Vagina (tissue), 2 donors: Measurements from ENCODE around the gene PDE10A. TPM values are rescaled to one million over a fixed set of nuclear protein-coding genes. Genes with fewer than 3 reads are reported as not detected.

Source experiments
- DNase-seq, 2 donors: peaks; one replicate each; pipeline ENCODE4 v3.0.0-alpha.2; 2017; ENCODE audit errors: extremely low spot score in 2 of 2
- H3K27ac ChIP-seq: fragments of 200-600 bp; sonication (generic); one replicate; pipeline ENCODE4 v1.5.1; 2019
- H3K27me3 ChIP-seq: fragments of 200-600 bp; sonication (generic); one replicate; pipeline ENCODE4 v1.5.1; 2019
- H3K36me3 ChIP-seq, 2 donors: fragments of 200-600 bp; sonication (generic); one replicate each; pipeline ENCODE4 v1.5.1; 2017 to 2019
- H3K4me1 ChIP-seq: fragments of 200-600 bp; sonication (generic); one replicate; pipeline ENCODE4 v1.5.1; 2019
- H3K4me3 ChIP-seq, 2 donors: fragments of 200-600 bp; sonication (generic); 1 replicate in 1 of 2; 2 replicates in 1 of 2; pipeline ENCODE4 v1.5.1; 2016 to 2019
- H3K9me3 ChIP-seq: fragments of 200-600 bp; sonication (generic); one replicate; pipeline ENCODE4 v1.5.1; 2019
- POLR2A ChIP-seq, 2 donors: fragments of 450-650 bp; IDR thresholded peaks; one replicate each; pipeline ENCODE4 v1.6.1; 2017; ENCODE audit warnings: antibody characterized with exemption in 2 of 2, mild to moderate bottlenecking in 2 of 2, moderate library complexity in 2 of 2
- POLR2AphosphoS5 ChIP-seq, 2 donors: sonication (generic); formaldehyde crosslinking; IDR thresholded peaks; one replicate each; pipeline ENCODE4 v1.9.0; 2017; ENCODE audit warnings: antibody characterized with exemption in 2 of 2, mild to moderate bottlenecking in 2 of 2, low read depth in 1 of 2; ENCODE audit not compliant: insufficient read depth in 1 of 2
- intact Hi-C: fragments of 100-400 bp; cut with DNase I; formaldehyde crosslinking; loops from one replicate; pipeline ENCODE4 v1.15.1; 2023
- total RNA-seq: library from RNA; depleted of rRNA; stranded (reverse); fragments of >200 nt; gene quantifications from one replicate; pipeline ENCODE4 v1.2.3, GENCODE V29; 2016
- TF ChIP-seq, protein P1 (sequence below), 3 experiments: fragments of 450-650 bp in 2 of 3; fragments of 200-600 bp in 1 of 3; sonication (generic) in 1 of 3; IDR thresholded peaks; one replicate each; pipeline ENCODE4 v1.5.1; 2017 to 2019; ENCODE audit warnings: antibody characterized with exemption in 3 of 3, mild to moderate bottlenecking in 2 of 3, moderate library complexity in 2 of 3

Gene PDE10A
- 15.0 TPM for total RNA-seq

DNA sequence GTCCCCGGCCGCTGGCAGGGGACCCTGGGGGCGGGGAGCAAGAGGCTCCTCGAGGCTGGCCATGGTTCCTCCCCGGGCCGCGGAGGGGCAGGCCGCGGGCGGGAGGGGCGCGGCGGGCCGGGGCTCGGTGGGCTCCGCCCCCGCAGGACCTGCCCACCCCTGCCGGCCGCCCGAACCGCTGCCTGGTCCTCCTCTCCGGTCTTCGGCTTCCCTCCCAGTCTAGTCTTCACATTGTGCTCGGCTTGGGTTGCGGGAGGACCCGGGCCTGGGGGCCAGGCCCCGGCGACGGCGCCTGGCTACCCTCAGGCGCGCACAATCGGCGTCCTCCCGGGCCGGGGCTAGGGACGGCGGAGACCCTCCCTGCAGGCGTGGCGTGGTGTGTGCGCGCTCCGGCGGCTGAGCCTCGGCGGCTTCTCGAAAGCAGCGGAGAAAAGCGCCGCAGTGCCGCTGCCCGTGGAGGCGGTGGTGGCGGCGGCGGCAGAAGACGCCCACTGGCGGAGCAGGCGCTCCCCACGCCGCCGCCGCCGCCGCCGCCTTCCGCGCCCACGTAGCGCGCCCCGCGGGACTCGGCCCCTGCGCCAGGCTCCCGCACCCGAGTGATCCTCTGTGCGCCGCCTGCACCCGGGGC is at the start of gene PDE10A:
Gene PDE10A (minus strand): TSS at position 493 of the 628 bp plus-strand sequence. CDS start 430 bp downstream, at position 63.
- intact Hi-C loops, result no loop called here
- Histone ChIP-seq H3K27me3 (no peaks in the 10 kb centered on the region), H3K27ac (peak within 1 kb of the TSS; percentile 56), H3K36me3 (no peaks in the 10 kb centered on the region), H3K9me3 (no peaks in the 10 kb centered on the region), H3K4me1 (peaks cover 21% of the 10 kb centered on the region), H3K4me3 (peak within 1 kb of the TSS; percentile 55 to 62)
- TF ChIP-seq, protein P1, sequence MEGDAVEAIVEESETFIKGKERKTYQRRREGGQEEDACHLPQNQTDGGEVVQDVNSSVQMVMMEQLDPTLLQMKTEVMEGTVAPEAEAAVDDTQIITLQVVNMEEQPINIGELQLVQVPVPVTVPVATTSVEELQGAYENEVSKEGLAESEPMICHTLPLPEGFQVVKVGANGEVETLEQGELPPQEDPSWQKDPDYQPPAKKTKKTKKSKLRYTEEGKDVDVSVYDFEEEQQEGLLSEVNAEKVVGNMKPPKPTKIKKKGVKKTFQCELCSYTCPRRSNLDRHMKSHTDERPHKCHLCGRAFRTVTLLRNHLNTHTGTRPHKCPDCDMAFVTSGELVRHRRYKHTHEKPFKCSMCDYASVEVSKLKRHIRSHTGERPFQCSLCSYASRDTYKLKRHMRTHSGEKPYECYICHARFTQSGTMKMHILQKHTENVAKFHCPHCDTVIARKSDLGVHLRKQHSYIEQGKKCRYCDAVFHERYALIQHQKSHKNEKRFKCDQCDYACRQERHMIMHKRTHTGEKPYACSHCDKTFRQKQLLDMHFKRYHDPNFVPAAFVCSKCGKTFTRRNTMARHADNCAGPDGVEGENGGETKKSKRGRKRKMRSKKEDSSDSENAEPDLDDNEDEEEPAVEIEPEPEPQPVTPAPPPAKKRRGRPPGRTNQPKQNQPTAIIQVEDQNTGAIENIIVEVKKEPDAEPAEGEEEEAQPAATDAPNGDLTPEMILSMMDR (IDR thresholded peaks at IDR 0.05), result no peak
- TF ChIP-seq POLR2A (IDR thresholded peaks at IDR 0.05), result no peak
- no peak for TF ChIP-seq POLR2AphosphoS5 (IDR thresholded peaks at IDR 0.05; ENCODE audit: insufficient read depth in 1 of 2, low read depth in 1 of 2)
- DNase-seq, result no peak

DNA sequence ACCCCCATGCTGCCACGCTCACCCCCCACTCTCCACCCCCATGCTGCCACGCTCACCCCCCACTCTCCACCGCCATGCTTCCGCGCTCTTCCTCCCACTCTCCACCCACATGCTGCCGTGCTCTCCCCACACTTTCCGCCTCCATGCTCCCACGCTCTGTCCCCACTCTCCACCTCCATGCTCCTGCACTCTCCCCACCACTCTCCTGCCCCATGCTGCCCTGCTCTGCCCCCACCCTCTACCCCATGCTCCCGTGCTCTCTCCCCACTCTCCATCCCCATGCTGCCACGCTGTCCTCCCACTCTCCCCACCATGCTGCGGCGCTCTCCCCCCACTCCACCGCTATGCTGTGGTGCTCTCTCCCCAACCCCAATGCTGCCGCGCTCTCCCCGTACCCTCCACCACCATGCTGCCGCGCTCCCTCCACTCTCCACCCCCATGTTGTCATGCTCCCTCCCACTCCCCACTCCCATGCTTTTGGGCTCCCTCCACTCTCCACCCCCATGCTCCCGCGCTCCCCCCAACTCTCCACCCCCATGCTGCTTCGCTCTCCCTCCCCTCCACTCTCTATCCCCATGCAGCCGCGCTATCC is 46.0 kb upstream of the PDE10A start:
- Histone ChIP-seq H3K9me3 (no peaks in the 10 kb centered on the region), H3K27ac (no peak overlapping the region), H3K27me3 (no peaks in the 10 kb centered on the region), H3K4me1 (peaks cover 3% of the 10 kb centered on the region), H3K36me3 (no peaks in the 10 kb centered on the region), H3K4me3 (no peak overlapping the region)
- no peak for TF ChIP-seq POLR2AphosphoS5 (IDR thresholded peaks at IDR 0.05; ENCODE audit: insufficient read depth in 1 of 2, low read depth in 1 of 2)
- TF ChIP-seq POLR2A (IDR thresholded peaks at IDR 0.05), result no peak
- TF ChIP-seq, protein P1 (IDR thresholded peaks at IDR 0.05), result no peak
- DNase-seq, result no peak
- intact Hi-C loops, result no loop called here

DNA sequence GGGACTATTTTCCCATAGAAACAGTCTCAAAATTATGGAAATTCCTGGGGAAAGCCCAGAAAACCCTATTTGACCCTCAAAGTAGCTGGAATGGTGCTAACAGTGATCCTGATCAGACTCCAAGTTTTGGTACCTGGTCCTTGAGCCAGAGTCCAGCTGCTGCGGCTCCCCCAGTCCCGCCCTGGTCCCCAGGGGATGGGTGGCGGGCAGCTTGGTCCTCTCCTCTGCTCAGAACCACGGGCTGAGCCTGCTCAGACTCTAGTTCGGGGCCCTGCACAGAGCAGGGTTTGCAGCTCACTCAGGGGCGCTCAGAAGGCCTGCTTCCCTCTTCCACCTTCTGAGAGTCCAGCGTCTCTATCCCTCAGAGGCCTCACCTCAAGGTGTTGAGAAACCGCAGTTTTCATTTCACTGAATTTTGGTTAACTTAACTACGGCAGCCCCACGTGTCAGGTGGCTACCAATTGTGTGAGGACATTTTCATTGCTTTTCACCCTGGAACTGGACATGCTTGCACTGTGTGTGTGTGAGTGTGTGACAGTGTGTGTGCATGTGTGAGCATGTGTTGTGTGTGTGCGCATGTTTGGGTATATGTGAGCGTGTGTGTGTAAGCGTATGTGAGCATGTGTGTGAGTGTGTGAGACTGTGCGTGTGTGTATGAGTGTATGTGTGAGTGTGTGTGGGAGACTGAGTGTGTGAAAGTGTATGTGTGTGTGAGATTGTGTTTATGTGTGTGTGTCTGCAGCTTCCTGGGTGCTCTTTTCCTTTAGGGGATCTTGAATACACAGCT is 44.2 kb upstream of the PDE10A start:
- no peak overlapping the region for H3K4me3 ChIP-seq
- intact Hi-C loops, result no loop called here
- H3K9me3 ChIP-seq, result no peaks in the 10 kb centered on the region
- H3K27me3 ChIP-seq, result no peaks in the 10 kb centered on the region
- TF ChIP-seq POLR2AphosphoS5 (IDR thresholded peaks at IDR 0.05; ENCODE audit: insufficient read depth in 1 of 2, low read depth in 1 of 2) (no peak), POLR2A (IDR thresholded peaks at IDR 0.05) (no peak)
- TF ChIP-seq, protein P1 (IDR thresholded peaks at IDR 0.05), result no peak
- DNase-seq, result no peak
- peaks cover 8% of the 10 kb centered on the region for H3K4me1 ChIP-seq
- no peaks in the 10 kb centered on the region for H3K36me3 ChIP-seq
- no peak overlapping the region for H3K27ac ChIP-seq

DNA sequence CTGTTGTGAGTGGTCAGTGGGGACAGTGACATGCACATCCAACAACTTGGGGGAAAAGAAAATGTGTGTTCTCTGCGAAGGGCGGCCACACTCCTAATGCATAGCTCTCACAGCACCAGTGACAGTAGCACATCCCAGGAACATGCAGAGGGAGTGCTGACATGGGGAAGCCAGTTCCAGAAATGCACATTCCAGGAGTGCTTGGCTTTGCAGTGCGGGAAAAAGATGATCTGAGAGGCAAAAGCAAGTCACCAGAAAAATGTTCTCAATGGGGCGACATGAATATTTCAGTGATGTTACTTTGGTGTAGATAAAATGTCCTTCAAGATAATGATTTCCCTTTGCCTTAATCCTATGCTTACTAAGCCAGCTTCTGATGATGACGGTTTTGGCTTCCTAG is 42.9 kb upstream of the PDE10A start:
- intact Hi-C loops, result no loop called here
- TF ChIP-seq, protein P1 (IDR thresholded peaks at IDR 0.05), result no peak
- TF ChIP-seq POLR2A (IDR thresholded peaks at IDR 0.05) (no peak), POLR2AphosphoS5 (IDR thresholded peaks at IDR 0.05; ENCODE audit: insufficient read depth in 1 of 2, low read depth in 1 of 2) (no peak)
- no peak overlapping the region for H3K27ac ChIP-seq
- H3K36me3 ChIP-seq, result no peaks in the 10 kb centered on the region
- H3K27me3 ChIP-seq, result no peaks in the 10 kb centered on the region
- H3K4me3 ChIP-seq, result no peak overlapping the region
- H3K9me3 ChIP-seq, result no peaks in the 10 kb centered on the region
- DNase-seq, result no peak
- peaks cover 8% of the 10 kb centered on the region for H3K4me1 ChIP-seq
